H1 (cell line): ENCODE data around the gene NCAM1. TPM values are rescaled to one million over a fixed set of nuclear protein-coding genes. Genes with fewer than 3 reads are reported as not detected.

ENCODE experiments used
- FOSL1 ChIP-seq: IDR thresholded peaks from 2 replicates; pipeline ENCODE4 v1.6.1; 2011; ENCODE audit warnings: mild to moderate bottlenecking, low read depth, low read length, moderate library complexity; ENCODE audit not compliant: insufficient read depth
- SP2 ChIP-seq: IDR thresholded peaks from 2 replicates; pipeline ENCODE4 v1.6.1; 2012; ENCODE audit warnings: mild to moderate bottlenecking, low read length, inconsistent platforms
- polyA plus RNA-seq, 7 experiments: library from polyadenylated mRNA; depleted of rRNA in 3 of 7; stranded (reverse) in 5 of 7; unstranded in 2 of 7; fragments of >200 nt in 5 of 7; fragments of 200-250 nt in 2 of 7; gene quantifications; 1 replicate in 5 of 7; 2 replicates in 1 of 7; 4 replicates in 1 of 7; pipeline versions ENCODE4 v1.2.1 to v1.2.3, GENCODE V29; 2011 to 2013; ENCODE audit warnings: missing spikeins in 2 of 7, mixed read lengths in 2 of 7
- total RNA-seq: library from RNA; stranded (reverse); fragmentation: NEBNext Ultra II Directional; extraction: Animal tissue kit (Norgen Biotek cat#: 25700); gene quantifications from 2 replicates; pipeline ENCODE4 v1.2.1, GENCODE V29; 2021

NCAM1 gene
- total and polyA plus RNA-seq, 2 of the 8 experiments (the other 6 are each of a cell fraction or from before 2014, with no cell fraction given), result 3.1 to 4.3 TPM

GRCh38 chr11:113129261-113129992 is 168.2 kb downstream of the NCAM1 start (continued):
- no peak for TF ChIP-seq FOSL1
- no peak for TF ChIP-seq SP2
